ENCODE data around the gene MAD2L1.

- TF ChIP-seq POLR2A (IDR thresholded peaks at IDR 0.05) (no peak), CTCF (IDR thresholded peaks at IDR 0.05) (no peak)
These were observed 48.5 kb downstream of the MAD2L1 start for GRCh38 chr4:120017939-120018692.

Data from uterus (tissue), 2 donors.